ENCODE measurements around the gene RTP5.

RTP5 gene

DNA sequence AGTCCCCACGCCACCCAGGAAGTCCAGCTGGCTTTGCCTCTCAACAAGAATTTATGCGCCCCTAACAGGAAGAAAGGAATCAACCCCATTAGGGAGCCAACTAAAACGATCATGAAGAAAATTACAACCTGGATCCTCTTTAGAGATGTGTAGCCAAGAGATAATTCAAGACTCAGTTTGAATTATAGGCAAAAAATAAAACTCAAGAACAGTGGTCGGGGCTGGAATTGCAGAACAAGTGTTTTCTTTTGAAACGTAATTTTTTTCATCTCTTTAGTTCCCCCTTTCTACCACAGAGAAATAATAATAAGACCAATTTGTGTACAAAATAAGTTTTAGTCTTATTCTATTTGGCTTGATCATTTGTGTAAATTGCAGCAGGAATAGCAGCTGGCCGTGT is 33.2 kb upstream of the RTP5 start:
- TF ChIP-seq NFIC (IDR thresholded peaks at IDR 0.05) = no peak

DNA sequence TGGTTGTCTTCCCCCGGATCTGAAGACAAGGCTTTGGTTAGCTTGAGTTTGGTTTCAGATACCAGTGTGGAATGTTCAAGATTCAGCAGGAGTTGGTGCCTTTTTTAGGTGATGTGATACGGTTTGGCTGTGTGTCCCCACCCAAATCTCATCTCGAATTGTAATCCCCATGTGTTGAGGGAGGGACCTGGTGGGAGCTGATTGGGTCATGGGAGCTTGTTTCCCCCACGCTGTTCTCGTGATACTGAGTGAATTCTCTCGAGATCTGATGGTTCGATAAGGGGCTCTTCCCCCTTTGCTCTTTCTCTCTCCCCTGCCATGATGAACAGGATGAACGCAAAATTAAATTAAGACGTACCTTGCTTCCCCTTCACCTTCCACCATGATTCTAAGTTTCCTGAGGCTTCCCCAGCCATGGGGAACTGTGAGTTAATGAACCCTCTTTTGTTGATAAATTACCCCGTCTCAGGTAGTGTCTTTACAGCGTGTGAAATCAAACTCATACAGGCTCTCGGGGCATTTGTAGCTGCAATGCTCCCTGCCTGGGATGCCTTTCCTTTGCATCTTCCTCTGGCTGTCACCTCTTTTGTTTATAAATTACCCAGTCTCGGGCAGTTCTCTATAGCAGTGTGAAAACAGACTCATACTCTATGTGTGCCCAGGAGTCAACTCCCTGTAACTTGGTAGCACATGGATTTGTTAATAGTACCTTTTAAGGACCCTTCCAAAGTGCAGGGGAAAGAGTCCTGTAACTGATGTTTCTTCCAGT is 32.1 kb upstream of the RTP5 start:
- TF ChIP-seq TAF1 (IDR thresholded peaks at IDR 0.05; ENCODE audit: low read depth) (no peak), ZBTB7A (IDR thresholded peaks at IDR 0.05; ENCODE audit: low read depth) (no peak)
- TF ChIP-seq, protein P1, sequence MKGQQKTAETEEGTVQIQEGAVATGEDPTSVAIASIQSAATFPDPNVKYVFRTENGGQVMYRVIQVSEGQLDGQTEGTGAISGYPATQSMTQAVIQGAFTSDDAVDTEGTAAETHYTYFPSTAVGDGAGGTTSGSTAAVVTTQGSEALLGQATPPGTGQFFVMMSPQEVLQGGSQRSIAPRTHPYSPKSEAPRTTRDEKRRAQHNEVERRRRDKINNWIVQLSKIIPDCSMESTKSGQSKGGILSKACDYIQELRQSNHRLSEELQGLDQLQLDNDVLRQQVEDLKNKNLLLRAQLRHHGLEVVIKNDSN (IDR thresholded peaks at IDR 0.05) = no peak

- TF ChIP-seq TEAD4 (IDR thresholded peaks at IDR 0.05) (no peak), TAF1 (IDR thresholded peaks at IDR 0.05; ENCODE audit: low read depth) (no peak), EP300 (IDR thresholded peaks at IDR 0.05; ENCODE audit: borderline replicate concordance) (no peak), REST (IDR thresholded peaks at IDR 0.05; ENCODE audit: low read depth) (no peak), NFIC (IDR thresholded peaks at IDR 0.05) (no peak), CEBPB (IDR thresholded peaks at IDR 0.05) (no peak), ZBTB7A (IDR thresholded peaks at IDR 0.05; ENCODE audit: low read depth) (no peak), EGR1 (IDR thresholded peaks at IDR 0.05) (no peak), RAD21 (IDR thresholded peaks at IDR 0.05; ENCODE audit: low read depth) (no peak), YY1 (IDR thresholded peaks at IDR 0.05; ENCODE audit: low read depth) (no peak), CREB1 (IDR thresholded peaks at IDR 0.05; ENCODE audit: low read depth) (no peak), TCF12 (IDR thresholded peaks at IDR 0.05; ENCODE audit: low read depth) (no peak), FOXM1 (IDR thresholded peaks at IDR 0.05; ENCODE audit: borderline replicate concordance, low read depth) (no peak)
- TF ChIP-seq, protein P1 (IDR thresholded peaks at IDR 0.05) = no peak
- TF ChIP-seq, protein P2, sequence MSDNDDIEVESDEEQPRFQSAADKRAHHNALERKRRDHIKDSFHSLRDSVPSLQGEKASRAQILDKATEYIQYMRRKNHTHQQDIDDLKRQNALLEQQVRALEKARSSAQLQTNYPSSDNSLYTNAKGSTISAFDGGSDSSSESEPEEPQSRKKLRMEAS (IDR thresholded peaks at IDR 0.05) = no peak
Observed at GRCh38 chr2:241841181-241842066, 28.1 kb upstream of the RTP5 start.

GRCh38 chr2:241842067-241842415 is 27.5 kb upstream of the RTP5 start:
- no peak for TF ChIP-seq ZBTB7A (IDR thresholded peaks at IDR 0.05; ENCODE audit: low read depth)
- no peak for TF ChIP-seq CEBPB (IDR thresholded peaks at IDR 0.05)
- no peak for TF ChIP-seq TCF12 (IDR thresholded peaks at IDR 0.05; ENCODE audit: low read depth)
- no peak for TF ChIP-seq RAD21 (IDR thresholded peaks at IDR 0.05; ENCODE audit: low read depth)
- TF ChIP-seq, protein P2 (IDR thresholded peaks at IDR 0.05) = no peak
- no peak for TF ChIP-seq TEAD4 (IDR thresholded peaks at IDR 0.05)
- no peak for TF ChIP-seq EGR1 (IDR thresholded peaks at IDR 0.05)
- TF ChIP-seq FOXM1 (IDR thresholded peaks at IDR 0.05; ENCODE audit: borderline replicate concordance, low read depth) = no peak
- no peak for TF ChIP-seq TAF1 (IDR thresholded peaks at IDR 0.05; ENCODE audit: low read depth)
- no peak for TF ChIP-seq EP300 (IDR thresholded peaks at IDR 0.05; ENCODE audit: borderline replicate concordance)
- TF ChIP-seq REST (IDR thresholded peaks at IDR 0.05; ENCODE audit: low read depth) = no peak
- TF ChIP-seq NFIC (IDR thresholded peaks at IDR 0.05) = no peak
- no peak for TF ChIP-seq CREB1 (IDR thresholded peaks at IDR 0.05; ENCODE audit: low read depth)
- no peak for TF ChIP-seq YY1 (IDR thresholded peaks at IDR 0.05; ENCODE audit: low read depth)
- TF ChIP-seq, protein P1 (IDR thresholded peaks at IDR 0.05) = no peak

DNA sequence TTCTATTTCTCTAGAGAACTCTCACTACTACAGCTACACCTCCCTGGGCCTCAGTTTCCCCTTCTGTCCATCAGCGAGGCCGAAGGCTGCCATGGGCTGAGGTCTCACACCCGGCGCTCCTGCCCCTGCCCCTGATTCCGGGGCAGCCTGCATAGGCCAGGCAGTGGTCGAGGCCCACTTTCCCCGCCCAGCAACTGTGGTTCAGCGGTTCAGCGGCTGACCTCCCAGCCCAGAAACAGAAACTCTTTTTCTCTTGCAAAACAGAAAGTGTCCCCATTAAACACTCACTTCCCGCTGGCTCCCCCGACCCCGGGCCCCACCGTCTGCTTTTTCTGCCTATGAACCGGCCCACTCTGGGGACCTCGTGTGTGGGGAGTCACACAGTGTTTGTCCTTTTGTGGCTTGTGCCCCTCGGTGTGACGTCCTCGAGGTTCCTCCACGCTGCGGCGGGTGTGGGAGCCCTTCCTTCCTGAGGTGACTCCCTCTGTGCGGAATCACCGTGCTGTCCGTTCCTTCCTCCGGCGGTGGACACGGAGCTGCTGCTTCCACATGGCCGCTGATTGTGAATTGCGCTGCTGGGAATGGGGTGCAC is 26.8 kb upstream of the RTP5 start:
- TF ChIP-seq EGR1 (IDR thresholded peaks at IDR 0.05) (no peak), FOXM1 (IDR thresholded peaks at IDR 0.05; ENCODE audit: borderline replicate concordance, low read depth) (no peak)

Measured in Ishikawa (cell line).